SK-N-SH (cell line): Measurements from ENCODE around the gene PDE9A.

Experiments
- RCOR1 ChIP-seq: fragments of 150-350 bp; IDR thresholded peaks from 2 replicates; pipeline ENCODE4 v1.6.1; 2017; ENCODE audit warnings: antibody characterized with exemption, low read length
- YY1 ChIP-seq: IDR thresholded peaks from 2 replicates; pipeline ENCODE4 v1.4.0; 2012; ENCODE audit warnings: low read depth, mild to moderate bottlenecking

DNA sequence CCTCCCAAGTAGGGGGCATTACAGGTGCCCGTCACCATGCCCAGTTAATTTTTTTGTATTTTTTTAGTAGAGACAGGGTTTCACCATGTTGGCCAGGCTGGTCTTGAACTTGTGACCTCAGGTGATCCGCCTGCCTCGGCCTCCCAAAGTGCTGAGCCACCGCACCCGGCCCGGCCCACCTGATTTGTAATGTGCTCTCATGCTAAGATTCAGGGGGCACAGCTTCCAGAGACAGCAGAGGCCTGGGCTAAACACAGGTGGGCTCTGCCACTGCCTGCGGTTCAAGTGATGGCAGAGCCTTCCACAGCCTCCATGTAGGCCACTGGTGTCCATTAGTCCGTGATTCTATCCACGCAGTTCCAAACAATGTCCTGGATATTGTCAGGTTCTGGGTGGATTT lies 98.4 kb downstream of the PDE9A start:
- TF ChIP-seq RCOR1 (no peak), YY1 (no peak)
